T-helper 2 cell treated with Interferon-gamma antibody and Interleukin-4, amounts not matched to agents 5 μg/mL and 100 μg/mL, for 36 hours (primary cell): ENCODE data around the gene ABHD14A.

Experiments used
- DNase-seq: peaks from one replicate; pipeline ENCODE4 v3.0.0; 2021; ENCODE audit warnings: low spot score
- H3K27ac Mint-ChIP-seq: one replicate; pipeline ENCODE4 v1.8.0; 2021; ENCODE audit warnings: mild to moderate bottlenecking, mixed read lengths
- H3K27me3 Mint-ChIP-seq: one replicate; pipeline ENCODE4 v1.8.0; 2021; ENCODE audit warnings: low read depth, mixed read lengths
- H3K36me3 Mint-ChIP-seq: one replicate; pipeline ENCODE4 v1.8.0; 2021; ENCODE audit warnings: low read depth, mixed read lengths
- H3K4me1 Mint-ChIP-seq: one replicate; pipeline ENCODE4 v1.8.0; 2021; ENCODE audit warnings: low read depth, mixed read lengths
- H3K4me3 Mint-ChIP-seq: one replicate; pipeline ENCODE4 v1.8.0; 2022; ENCODE audit warnings: mild to moderate bottlenecking, moderate library complexity, mixed read lengths
- H3K9me3 Mint-ChIP-seq: one replicate; pipeline ENCODE4 v1.8.0; 2021; ENCODE audit warnings: mixed read lengths

Gene ABHD14A

DNA sequence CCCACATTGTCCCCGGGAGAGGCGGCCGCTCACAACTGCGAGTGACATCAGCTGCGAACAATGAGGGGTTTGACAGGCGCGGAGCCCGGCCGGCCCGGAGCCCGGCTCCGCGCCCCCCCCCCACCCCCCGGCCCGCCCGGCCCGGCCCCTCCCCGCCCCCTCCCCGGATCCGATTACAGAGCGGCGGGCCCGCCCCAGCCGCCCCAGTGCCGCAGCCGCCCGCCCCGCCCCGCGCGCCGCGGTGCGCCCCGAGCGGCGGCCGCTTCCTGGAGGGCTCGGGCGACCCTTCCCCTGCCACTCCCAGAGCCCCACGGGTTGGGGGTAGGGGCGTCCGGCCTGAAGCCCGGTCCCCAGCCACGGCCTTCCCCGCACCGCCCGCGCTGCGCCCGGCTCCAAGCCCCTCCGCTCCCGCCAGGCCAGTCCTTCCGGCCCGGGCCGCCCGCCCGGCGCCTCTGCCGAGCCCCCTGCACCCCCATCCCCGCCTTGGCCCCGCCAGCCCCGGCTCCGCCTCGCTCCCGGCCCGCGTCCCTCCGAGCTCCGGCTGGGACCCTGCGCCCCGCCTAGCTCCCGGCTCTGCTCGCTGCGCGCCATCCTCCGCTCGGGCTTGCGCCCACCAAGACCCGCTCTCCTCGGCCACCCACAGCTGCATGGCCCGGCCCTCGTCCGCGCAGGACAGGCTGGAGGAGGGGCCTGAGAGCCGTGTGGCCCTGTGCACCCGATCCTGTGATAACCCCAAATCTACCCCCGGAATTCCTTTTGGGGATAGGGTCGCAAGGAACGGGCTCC, 7.3 kb upstream of the ABHD14A start, which contains the start of gene PCBP4:
Gene PCBP4 (minus strand): TSS at position 71 of the 786 bp plus-strand sequence. CDS start 6,214 bp downstream, outside the sequence.
- peaks cover 3% of the 10 kb centered on the region for H3K36me3 Mint-ChIP-seq
- H3K4me1 Mint-ChIP-seq, result peaks cover 8% of the 10 kb centered on the region
- H3K27me3 Mint-ChIP-seq, result peaks cover 2% of the 10 kb centered on the region
- H3K9me3 Mint-ChIP-seq, result no peaks in the 10 kb centered on the region
- H3K4me3 Mint-ChIP-seq, result peak within 1 kb of the TSS; percentile 89
- H3K27ac Mint-ChIP-seq, result peak within 1 kb of the TSS; percentile 79
- DNase-seq, result peak; percentile 31

DNA sequence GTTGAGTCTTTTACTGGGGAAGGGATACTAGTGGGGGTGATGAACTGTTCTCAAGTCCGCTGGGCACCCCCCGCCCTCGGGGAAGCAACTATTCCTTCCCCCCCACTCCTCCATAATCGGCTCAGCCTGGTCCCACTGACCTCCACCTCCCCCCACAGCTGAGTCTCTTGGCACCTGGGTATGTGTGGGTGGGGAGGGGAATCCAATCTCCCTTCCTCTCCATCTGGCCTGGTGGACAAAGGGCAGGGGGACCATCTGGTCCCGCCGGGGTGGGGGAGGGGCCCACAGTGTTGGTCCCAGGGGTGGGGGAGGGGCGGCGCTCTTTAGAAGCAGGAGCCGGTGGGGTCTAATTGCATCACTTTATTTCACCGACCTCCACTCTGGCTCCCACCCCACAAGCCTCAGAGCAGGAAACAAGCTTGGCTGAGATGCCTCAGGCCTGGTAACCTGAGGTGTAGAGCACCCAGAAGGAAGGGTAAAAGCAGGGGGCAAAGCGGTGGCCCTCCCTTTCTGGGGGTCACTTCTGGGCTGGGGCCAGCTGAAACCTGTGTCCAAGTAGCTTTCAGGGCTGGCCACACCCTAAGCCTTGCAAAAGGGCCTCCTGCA, 6.6 kb upstream of the ABHD14A start:
- Mint-ChIP-seq H3K36me3 (peaks cover 3% of the 10 kb centered on the region), H3K4me3 (peak overlapping the region; percentile 89), H3K4me1 (peaks cover 8% of the 10 kb centered on the region), H3K9me3 (no peaks in the 10 kb centered on the region), H3K27me3 (peaks cover 2% of the 10 kb centered on the region), H3K27ac (peak overlapping the region; percentile 79)
- no peak for DNase-seq

DNA sequence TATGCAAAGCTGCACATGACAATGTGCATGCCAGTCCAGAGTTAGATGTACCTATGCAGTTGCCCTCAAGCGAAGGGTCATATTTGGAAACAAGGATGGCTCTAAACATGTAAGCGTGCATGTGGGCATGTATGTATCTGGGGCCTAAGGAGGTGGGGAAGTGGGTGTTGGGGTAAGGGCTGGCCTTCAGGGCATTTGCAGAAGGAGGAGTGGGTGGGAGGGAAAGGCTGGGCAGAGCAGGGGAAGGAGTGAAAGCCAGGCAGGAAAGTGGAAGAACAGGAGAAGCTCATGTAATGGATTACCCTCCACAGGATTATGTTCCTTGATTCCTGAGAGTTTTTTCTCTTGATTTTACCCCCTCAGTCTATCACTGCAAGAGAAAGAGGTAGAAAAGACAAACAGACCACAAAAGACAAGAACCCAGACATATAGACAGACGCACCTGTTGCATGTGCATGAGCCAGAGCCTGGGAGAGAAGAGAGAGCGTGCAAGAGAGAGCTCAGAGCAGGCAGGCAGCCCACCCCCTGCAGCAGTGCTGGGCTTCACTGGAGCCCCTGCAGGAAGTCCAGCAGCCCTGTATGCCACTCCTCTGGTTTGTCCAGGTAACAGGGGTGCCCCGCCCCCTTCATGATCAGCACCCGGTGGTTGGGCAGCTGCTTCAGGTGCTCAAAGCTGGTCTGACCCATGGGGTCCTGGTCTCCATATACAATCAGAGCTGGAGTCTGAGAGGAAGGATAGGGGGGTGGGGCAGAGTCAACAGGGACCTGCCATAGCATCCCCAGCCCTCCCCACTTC, 5.8 kb upstream of the ABHD14A start:
- Mint-ChIP-seq H3K27me3 (peaks cover 2% of the 10 kb centered on the region), H3K36me3 (peaks cover 4% of the 10 kb centered on the region), H3K27ac (no peak overlapping the region), H3K9me3 (no peaks in the 10 kb centered on the region), H3K4me1 (peaks cover 12% of the 10 kb centered on the region), H3K4me3 (peak overlapping the region; percentile 71)
- no peak for DNase-seq

DNA sequence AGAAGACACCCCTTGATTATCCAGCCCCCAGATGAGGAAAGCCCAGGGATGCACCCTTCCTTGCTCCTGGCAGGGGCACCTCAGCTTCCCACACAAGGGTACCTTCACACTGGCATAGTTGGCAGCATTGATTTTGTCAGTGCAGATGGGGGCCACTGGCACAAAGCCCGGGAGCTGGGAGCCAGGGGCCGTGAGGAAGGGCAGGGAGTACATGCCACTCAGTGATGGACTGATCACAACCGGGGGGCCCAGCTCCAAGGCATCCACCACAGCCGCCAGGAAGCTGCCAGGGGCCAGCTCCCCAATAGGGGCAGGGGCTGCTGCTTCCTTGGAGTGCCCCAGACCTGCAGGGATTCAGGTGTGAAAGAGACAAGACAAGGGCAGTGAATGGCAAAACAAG, 5.0 kb upstream of the ABHD14A start:
- peaks cover 2% of the 10 kb centered on the region for H3K27me3 Mint-ChIP-seq
- H3K4me1 Mint-ChIP-seq, result peaks cover 18% of the 10 kb centered on the region
- peaks cover 4% of the 10 kb centered on the region for H3K36me3 Mint-ChIP-seq
- no peak overlapping the region for H3K4me3 Mint-ChIP-seq
- H3K27ac Mint-ChIP-seq, result no peak overlapping the region
- H3K9me3 Mint-ChIP-seq, result no peaks in the 10 kb centered on the region
- DNase-seq, result no peak

DNA sequence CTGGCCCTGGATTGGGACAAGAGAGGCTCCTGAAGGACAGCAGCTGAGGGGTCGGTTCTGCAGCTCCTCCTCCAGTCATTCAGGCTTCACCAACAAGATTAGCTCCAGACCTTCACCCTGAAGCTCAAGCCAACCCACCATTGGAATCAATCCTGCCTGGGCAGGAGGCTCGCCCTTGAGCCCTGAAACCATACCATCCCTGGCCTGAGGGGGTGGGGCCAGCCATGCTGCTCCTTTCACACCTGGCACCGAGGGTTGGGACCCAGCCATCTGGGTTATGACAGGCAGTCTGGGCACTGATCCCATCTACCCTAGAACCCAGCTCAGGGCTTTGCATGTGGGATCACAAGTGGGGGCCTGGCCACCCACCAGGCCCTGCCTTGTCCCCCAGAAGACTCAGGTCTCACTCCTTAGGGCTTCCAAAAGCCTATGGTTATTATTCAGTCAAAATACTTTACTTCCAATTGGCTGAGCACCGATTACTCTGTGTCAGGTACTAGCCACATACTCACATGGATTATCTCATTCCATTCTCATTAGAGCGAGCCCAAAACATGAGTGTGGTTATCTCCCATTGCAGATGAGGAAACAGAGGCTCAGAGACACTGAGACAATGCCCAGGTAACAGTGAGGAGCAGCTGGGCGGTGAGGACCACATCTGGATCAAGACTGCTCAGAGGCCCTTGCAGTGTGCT, 4.1 kb upstream of the ABHD14A start:
- Mint-ChIP-seq H3K27me3 (no peaks in the 10 kb centered on the region), H3K9me3 (no peaks in the 10 kb centered on the region), H3K4me1 (peaks cover 24% of the 10 kb centered on the region), H3K36me3 (peaks cover 4% of the 10 kb centered on the region), H3K27ac (no peak overlapping the region), H3K4me3 (no peak overlapping the region)
- no peak for DNase-seq

DNA sequence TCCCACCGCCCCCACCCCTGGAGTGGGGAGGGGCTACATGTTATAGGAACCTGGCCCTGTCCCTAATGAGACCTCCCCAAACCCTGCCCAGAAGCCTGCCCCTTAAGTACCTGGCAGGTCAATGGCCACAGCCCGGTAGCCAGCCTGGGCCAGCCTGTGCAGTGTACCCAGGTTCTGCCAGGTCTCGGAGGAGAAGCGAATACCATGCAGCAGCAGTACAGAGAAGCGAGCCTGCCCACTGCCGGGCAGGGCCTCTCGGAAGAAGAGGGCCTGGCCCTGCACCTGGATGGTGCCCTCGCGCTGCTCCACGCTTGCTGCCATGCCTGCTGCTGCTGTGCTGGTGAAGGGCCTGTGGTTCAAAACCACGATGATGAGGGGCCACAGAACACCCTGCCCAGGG, 3.5 kb upstream of the ABHD14A start:
- Mint-ChIP-seq H3K27ac (no peak overlapping the region), H3K36me3 (peaks cover 4% of the 10 kb centered on the region), H3K9me3 (no peaks in the 10 kb centered on the region), H3K4me3 (no peak overlapping the region), H3K4me1 (peaks cover 22% of the 10 kb centered on the region), H3K27me3 (no peaks in the 10 kb centered on the region)
- DNase-seq, result no peak

DNA sequence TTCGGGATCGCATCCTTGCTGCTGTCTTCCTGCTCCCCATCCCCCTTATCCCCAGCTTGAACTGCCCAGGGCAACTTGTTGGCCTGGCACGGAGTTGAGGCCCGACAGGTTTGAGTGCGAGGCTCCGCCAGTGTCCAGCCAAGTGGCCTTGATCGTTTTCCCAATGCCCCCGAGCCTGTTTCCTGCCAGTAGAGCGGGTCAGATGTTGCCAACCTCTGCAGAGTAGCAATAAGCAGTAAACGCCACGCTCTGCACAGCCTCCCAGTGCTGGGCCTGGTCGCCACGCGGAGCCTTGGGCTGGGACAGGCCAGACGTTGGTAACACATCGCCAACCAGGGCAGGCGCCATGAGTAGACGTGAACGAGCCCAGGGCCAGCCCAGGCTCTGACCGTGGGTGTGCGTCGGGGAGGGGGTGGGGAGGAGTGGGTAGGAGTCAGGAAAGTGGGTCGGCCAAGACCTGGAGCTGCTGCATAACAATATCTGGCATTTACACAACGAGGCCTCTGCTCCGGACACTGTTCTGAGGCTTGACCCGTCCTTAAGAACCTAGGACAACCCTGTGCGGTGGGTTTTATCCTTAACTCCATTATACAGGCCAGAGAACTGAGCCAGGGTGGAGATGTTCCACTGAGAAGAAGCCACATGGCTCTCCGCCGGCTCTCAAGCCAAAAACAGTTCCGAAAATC, 444 bp upstream of the ABHD14A start:
- Mint-ChIP-seq H3K27ac (peak overlapping the region; percentile 84), H3K36me3 (peaks cover 2% of the 10 kb centered on the region), H3K4me1 (peaks cover 24% of the 10 kb centered on the region), H3K9me3 (no peaks in the 10 kb centered on the region), H3K27me3 (no peaks in the 10 kb centered on the region), H3K4me3 (peak overlapping the region; percentile 98)
- no peak for DNase-seq

DNA sequence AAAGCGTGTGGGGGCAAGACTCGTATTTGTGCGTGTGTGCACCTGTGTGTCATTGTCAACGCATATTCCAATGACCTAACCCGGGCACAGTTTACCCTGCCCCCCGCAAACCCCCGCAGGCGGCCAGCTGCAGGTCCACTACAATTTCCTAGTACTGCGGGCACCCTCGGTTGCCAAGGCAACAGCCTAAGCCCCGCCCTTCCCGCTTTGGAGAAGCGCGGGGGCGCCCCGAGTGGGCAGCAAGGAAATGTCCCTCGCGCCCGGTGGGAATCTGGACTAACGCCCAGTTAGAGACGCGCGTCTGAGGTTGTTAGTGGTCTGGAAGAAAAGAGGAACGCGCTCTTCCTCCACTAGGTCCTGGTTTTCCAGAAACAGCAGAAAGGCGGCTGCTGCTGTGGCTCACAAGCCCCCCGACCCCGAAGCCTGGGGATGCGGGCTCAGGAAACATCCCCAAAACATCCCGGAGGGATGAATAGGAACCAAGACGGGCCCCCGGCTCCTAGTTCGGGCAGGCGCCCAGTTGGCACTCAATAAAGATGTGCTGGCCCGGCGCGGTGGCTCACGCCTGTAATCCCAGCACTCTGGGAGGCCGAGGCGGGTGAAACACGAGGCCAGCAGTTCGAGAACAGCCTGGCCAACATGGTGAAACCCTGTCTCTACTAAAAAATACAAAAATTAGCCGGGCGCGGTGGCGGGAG, 1.1 kb downstream of the ABHD14A start:
- Mint-ChIP-seq H3K27ac (peak overlapping the region; percentile 91), H3K4me3 (peak overlapping the region; percentile 96), H3K9me3 (no peaks in the 10 kb centered on the region), H3K27me3 (no peaks in the 10 kb centered on the region), H3K4me1 (peaks cover 26% of the 10 kb centered on the region), H3K36me3 (peaks cover 3% of the 10 kb centered on the region)
- DNase-seq, result no peak

DNA sequence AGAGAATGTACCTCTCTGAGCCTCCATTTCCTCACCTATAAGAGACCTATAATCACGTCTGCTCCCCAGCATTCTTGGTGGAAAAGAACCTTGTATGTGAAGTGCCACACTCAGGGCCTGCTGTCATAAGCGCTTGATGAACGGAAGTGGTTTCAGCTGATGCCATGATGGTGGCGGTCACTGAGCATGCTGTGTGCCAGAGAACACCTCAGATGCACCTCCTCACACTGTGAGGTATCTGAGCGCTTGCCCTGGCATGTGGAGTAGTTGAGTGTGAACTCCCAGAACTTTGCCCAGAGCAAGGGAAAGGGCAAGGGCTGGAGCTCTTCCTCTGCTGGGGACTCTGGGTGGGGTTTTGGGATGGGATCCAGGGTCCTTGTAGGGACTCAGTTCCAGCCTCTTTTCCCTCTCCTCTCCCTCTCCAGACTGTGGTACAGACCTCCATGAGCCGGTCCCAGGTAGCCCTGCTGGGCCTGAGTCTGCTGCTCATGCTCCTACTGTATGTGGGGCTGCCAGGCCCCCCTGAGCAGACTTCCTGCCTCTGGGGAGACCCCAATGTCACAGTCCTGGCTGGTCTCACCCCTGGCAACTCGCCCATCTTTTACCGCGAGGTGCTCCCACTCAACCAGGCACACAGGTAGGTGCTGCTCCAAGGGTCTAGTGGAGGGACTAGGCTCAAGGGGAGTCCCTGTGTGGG, 2.7 kb downstream of the ABHD14A start:
- Mint-ChIP-seq H3K9me3 (no peaks in the 10 kb centered on the region), H3K4me1 (peaks cover 38% of the 10 kb centered on the region), H3K27ac (peak overlapping the region; percentile 69), H3K4me3 (peak overlapping the region; percentile 29), H3K36me3 (peaks cover 5% of the 10 kb centered on the region), H3K27me3 (no peaks in the 10 kb centered on the region)
- DNase-seq, result no peak

DNA sequence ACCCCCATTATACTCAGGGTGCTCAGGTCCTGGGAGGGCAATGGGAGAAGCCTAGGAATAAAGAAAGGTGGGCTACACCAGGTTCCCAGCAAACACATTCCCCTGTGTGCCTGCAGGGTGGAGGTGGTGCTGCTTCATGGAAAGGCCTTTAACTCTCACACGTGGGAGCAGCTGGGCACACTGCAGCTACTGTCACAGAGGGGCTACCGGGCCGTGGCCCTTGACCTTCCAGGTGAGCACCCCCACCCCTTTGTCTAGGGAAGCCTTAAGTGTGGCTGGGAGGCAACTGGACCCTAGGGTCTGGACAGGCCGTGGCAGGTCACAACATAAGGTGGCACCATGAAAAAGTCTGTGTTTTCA, 3.3 kb downstream of the ABHD14A start:
- Mint-ChIP-seq H3K27me3 (no peaks in the 10 kb centered on the region), H3K4me1 (peaks cover 40% of the 10 kb centered on the region), H3K9me3 (no peaks in the 10 kb centered on the region), H3K27ac (no peak overlapping the region), H3K4me3 (no peak overlapping the region), H3K36me3 (peaks cover 5% of the 10 kb centered on the region)
- no peak for DNase-seq

DNA sequence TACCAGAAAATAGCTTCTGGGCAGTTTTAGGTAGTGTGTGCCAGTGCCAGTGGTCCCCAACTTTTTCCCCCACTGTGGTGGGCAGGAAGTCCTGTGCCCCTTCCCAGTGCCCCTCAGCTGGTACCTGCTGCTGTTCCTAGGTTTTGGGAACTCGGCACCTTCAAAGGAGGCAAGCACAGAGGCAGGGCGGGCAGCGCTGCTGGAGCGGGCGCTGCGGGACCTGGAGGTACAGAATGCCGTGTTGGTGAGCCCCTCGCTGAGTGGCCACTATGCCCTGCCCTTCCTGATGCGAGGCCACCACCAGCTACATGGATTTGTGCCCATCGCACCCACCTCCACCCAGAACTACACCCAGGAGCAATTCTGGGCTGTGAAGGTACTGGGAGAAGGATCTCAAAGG, 5.4 kb downstream of the ABHD14A start:
- no peak for DNase-seq
- H3K4me3 Mint-ChIP-seq, result no peak overlapping the region
- H3K27me3 Mint-ChIP-seq, result no peaks in the 10 kb centered on the region
- peaks cover 3% of the 10 kb centered on the region for H3K36me3 Mint-ChIP-seq
- no peaks in the 10 kb centered on the region for H3K9me3 Mint-ChIP-seq
- H3K27ac Mint-ChIP-seq, result no peak overlapping the region
- H3K4me1 Mint-ChIP-seq, result peaks cover 35% of the 10 kb centered on the region

DNA sequence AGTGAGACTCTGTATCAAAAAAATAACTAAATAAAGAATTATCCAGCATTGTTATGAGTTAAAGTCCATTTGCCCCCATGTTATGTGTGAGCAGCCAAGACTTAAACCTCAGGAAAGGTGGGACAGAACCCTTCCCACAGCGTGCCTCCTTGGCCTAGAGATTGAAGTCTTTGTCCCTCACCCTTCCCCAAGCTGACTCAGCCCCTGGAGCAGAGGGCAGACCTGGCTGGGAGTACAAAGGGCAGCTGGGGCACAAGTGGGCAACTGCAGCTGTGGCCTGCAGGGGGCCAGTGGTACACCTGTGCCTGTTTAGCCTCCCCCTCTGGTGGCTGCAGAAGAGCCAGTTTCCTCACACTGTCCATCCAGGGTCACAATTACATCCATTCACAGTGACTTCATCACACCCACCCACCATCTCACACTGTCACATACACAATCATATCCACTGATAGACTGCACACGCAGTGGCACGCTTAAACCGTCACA, 7.5 kb downstream of the ABHD14A start:
- peaks cover 3% of the 10 kb centered on the region for H3K36me3 Mint-ChIP-seq
- H3K27ac Mint-ChIP-seq, result peak overlapping the region; percentile 93
- no peaks in the 10 kb centered on the region for H3K9me3 Mint-ChIP-seq
- peak; percentile 41 for DNase-seq
- H3K4me1 Mint-ChIP-seq, result peaks cover 23% of the 10 kb centered on the region
- H3K27me3 Mint-ChIP-seq, result no peaks in the 10 kb centered on the region
- H3K4me3 Mint-ChIP-seq, result peak overlapping the region; percentile 96
